ENCODE measurements around the gene TSPO. TPM values are rescaled to one million over a fixed set of nuclear protein-coding genes. Genes with fewer than 3 reads are reported as not detected.

TSPO gene
- polyA plus RNA-seq, 3 donors = 491 to 2,663 (median 2,230) TPM

DNA sequence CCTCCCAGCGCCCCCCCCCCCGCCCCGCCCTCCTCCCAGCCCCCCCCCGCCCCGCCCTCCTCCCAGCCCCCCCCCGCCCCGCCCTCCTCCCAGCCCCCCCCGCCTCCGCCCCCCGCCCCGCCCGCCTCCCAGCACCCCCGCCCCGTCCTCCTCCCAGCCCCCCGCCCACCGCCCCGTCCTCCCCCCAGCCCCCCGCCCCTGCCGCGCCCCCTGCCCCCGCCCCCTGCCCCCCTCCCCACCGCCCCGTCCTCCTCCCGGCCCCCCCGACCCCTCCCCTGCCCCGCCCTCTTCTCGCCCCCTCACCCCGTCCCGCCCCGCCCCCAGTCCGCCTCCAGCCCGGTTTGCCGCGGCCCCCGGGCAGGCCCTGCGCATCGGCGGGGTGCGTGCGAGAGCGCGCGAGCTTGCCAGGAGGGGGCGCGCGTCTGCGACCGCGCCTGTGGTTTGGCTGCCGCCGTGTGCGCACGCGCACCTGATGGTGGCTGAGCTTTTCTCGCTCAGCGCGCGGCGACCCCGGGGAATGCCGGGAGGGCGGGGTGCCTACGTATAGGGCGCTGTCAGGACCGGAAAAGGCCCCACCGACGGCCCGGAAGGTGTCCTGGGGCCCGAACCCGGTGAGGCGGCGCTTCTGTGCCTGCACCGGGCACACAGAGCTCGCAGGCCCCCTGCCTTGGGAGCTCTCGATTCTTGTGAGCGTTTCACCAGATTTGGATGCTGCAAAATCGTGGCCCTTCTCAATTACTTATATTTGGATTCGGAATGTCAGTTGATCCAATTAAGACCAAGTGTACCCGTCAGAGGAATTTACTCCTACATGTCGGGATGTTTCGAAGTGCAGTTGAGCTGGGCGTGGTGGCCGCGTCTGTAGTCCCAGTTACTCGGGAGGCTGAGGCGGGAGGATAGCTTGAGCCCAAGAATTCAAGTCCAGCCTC, 36.1 kb downstream of the TSPO start:
- H3K36me3 Mint-ChIP-seq = peaks cover 7 to 8% of the 10 kb centered on the region in 2 donors
- Histone ChIP-seq H3K4me2 (replicated peaks; ENCODE audit: extremely low read depth, low read length, poor library complexity, severe bottlenecking) (peak overlapping the region; percentile 71), H3K9me3 (replicated peaks in 1 of 2; ENCODE audit: control insufficient read depth in 1 of 2, insufficient read depth in 1 of 2, low read length in 2 of 2) (peaks cover 0 to 6% of the 10 kb centered on the region in 2 donors), H4K20me1 (ENCODE audit: insufficient read depth, low read length) (no peaks in the 10 kb centered on the region), H3K9ac (ENCODE audit: insufficient read depth, low read length, poor library complexity, severe bottlenecking) (peak overlapping the region; percentile 82), H3K27ac (ENCODE audit: low read depth in 1 of 2, low read length in 2 of 2) (peak overlapping the region; percentile 93 to 96), H3K4me1 (ENCODE audit: control insufficient read depth in 1 of 2, insufficient read depth in 2 of 2, low read length in 2 of 2) (peaks cover 19 to 27% of the 10 kb centered on the region in 2 donors), H3K79me2 (ENCODE audit: insufficient read depth, low read length) (peaks cover 19% of the 10 kb centered on the region), H3K4me3 (replicated peaks in 1 of 3; ENCODE audit: low read depth in 2 of 3, low read length in 3 of 3) (peak overlapping the region; percentile 59 to 77 (median 65)), H3K27me3 (ENCODE audit: control insufficient read depth in 2 of 2, insufficient read depth in 2 of 2, low read length in 2 of 2) (no peaks in the 10 kb centered on the region), H2AFZ (ENCODE audit: insufficient read depth, low read depth, low read length, poor library complexity, severe bottlenecking) (peak overlapping the region; percentile 85), H3K36me3 (replicated peaks in 1 of 2; ENCODE audit: control insufficient read depth in 1 of 2, insufficient read depth in 2 of 2, low read length in 2 of 2) (peaks cover 3 to 7% of the 10 kb centered on the region in 2 donors)
- peak; percentile 92 to 95 (median 95) for DNase-seq
- 1% methylated on average over 47 of the region's 86 CpGs for WGBS (ENCODE audit: insufficient coverage)
- H3K4me3 Mint-ChIP-seq = peak overlapping the region; percentile 76 to 84
- H3K27me3 Mint-ChIP-seq (ENCODE audit: low read depth in 3 of 3) = peaks cover 3 to 4% (median 3%) of the 10 kb centered on the region in 3 donors
- H3K9me3 Mint-ChIP-seq = peaks cover 0 to 12% (median 7%) of the 10 kb centered on the region in 7 donors
- TF ChIP-seq, protein P1, sequence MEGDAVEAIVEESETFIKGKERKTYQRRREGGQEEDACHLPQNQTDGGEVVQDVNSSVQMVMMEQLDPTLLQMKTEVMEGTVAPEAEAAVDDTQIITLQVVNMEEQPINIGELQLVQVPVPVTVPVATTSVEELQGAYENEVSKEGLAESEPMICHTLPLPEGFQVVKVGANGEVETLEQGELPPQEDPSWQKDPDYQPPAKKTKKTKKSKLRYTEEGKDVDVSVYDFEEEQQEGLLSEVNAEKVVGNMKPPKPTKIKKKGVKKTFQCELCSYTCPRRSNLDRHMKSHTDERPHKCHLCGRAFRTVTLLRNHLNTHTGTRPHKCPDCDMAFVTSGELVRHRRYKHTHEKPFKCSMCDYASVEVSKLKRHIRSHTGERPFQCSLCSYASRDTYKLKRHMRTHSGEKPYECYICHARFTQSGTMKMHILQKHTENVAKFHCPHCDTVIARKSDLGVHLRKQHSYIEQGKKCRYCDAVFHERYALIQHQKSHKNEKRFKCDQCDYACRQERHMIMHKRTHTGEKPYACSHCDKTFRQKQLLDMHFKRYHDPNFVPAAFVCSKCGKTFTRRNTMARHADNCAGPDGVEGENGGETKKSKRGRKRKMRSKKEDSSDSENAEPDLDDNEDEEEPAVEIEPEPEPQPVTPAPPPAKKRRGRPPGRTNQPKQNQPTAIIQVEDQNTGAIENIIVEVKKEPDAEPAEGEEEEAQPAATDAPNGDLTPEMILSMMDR (IDR thresholded peaks at IDR 0.05) = peak; percentile 55
- H3K27ac Mint-ChIP-seq = peak overlapping the region; percentile 91 to 97 (median 95)
- intact Hi-C loops (cut with micrococcal nuclease) = loop anchor here in 1 of 2 donors (5.0 kb wide), 1 partner anchor 35 kb away; the partner anchor contains the start of gene TSPO
- H3K4me1 Mint-ChIP-seq = peaks cover 27% of the 10 kb centered on the region

DNA sequence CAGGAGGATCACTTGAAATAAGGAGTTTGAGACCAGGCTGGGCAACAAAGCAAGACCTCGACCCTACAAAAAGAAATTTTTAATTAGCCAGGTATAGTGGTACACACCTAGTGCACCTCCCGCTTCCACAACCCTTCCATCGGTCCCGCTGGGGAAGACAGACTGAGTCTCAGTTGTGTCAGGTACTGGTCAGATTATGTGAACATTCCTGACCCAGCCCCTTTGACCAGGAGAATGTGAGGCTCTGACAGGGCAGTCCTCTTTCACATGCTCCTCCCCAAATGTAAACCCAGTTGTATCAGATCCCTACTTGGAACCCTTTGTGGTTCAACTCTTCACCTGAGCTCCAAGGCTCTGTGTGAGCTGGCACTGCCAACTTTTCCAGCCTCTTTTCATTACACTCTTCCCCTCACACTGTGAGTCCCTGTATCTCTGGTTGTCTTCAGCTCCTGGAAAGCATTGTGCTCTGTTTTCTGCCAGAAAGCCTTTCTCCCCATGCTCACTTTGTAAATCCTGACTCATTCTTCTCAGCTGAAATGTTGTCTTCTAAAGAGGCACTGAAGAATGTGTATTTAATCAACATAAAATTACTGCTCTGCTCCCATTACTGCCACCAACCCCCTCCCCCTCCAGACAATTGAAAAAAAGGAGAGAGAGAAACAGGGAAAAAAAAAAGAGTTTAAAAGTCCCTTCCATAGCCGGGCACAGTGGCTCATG, 37.6 kb downstream of the TSPO start:
- H3K4me3 ChIP-seq (replicated peaks in 1 of 3; ENCODE audit: low read depth in 2 of 3, low read length in 3 of 3) = no peak overlapping the region
- peaks cover 0 to 5% of the 10 kb centered on the region in 2 donors for H3K36me3 Mint-ChIP-seq
- no peak overlapping the region for H3K27ac ChIP-seq (ENCODE audit: low read depth in 1 of 2, low read length in 2 of 2)
- H3K9me3 ChIP-seq (replicated peaks in 1 of 2; ENCODE audit: control insufficient read depth in 1 of 2, insufficient read depth in 1 of 2, low read length in 2 of 2) = peaks cover 0 to 6% of the 10 kb centered on the region in 2 donors
- H3K27ac Mint-ChIP-seq = peak overlapping the region in 2 of 7 donors; percentile 64 to 80
- peaks cover 14% of the 10 kb centered on the region for H3K79me2 ChIP-seq (ENCODE audit: insufficient read depth, low read length)
- peaks cover 0 to 12% (median 7%) of the 10 kb centered on the region in 7 donors for H3K9me3 Mint-ChIP-seq
- no peak overlapping the region for H3K9ac ChIP-seq (ENCODE audit: insufficient read depth, low read length, poor library complexity, severe bottlenecking)
- TF ChIP-seq, protein P1 (IDR thresholded peaks at IDR 0.05) = no peak
- H3K4me2 ChIP-seq (replicated peaks; ENCODE audit: extremely low read depth, low read length, poor library complexity, severe bottlenecking) = no peak overlapping the region
- intact Hi-C loops (cut with micrococcal nuclease) = loop anchor here in 1 of 2 donors (5.0 kb wide), 1 partner anchor 37 kb away; the partner anchor contains the start of gene TSPO
- H3K4me1 Mint-ChIP-seq = peaks cover 25% of the 10 kb centered on the region
- H3K27me3 Mint-ChIP-seq (ENCODE audit: low read depth in 3 of 3) = peaks cover 3 to 11% (median 4%) of the 10 kb centered on the region in 3 donors
- peaks cover 19 to 22% of the 10 kb centered on the region in 2 donors for H3K4me1 ChIP-seq (ENCODE audit: control insufficient read depth in 1 of 2, insufficient read depth in 2 of 2, low read length in 2 of 2)
- WGBS (ENCODE audit: insufficient coverage) = 100% methylated on average over 1 of the region's 5 CpGs
- H3K4me3 Mint-ChIP-seq = no peak overlapping the region
- DNase-seq = no peak
- no peaks in the 10 kb centered on the region for H3K36me3 ChIP-seq (replicated peaks in 1 of 2; ENCODE audit: control insufficient read depth in 1 of 2, insufficient read depth in 2 of 2, low read length in 2 of 2)
- H2AFZ ChIP-seq (ENCODE audit: insufficient read depth, low read depth, low read length, poor library complexity, severe bottlenecking) = peak overlapping the region; percentile 30
- no peaks in the 10 kb centered on the region for H3K27me3 ChIP-seq (ENCODE audit: control insufficient read depth in 2 of 2, insufficient read depth in 2 of 2, low read length in 2 of 2)
- no peaks in the 10 kb centered on the region for H4K20me1 ChIP-seq (ENCODE audit: insufficient read depth, low read length)
